GM12874 (cell line): ENCODE results near the gene C1orf116.
A peak's percentile ranks its signal among the peaks of the same experiment; 100 is the strongest.

Experiments used
- TF ChIP-seq, protein P1 (sequence below): IDR thresholded peaks from 2 replicates; pipeline ENCODE4 v1.5.1; 2011; ENCODE audit warnings: low read depth, mild to moderate bottlenecking, control low read depth, low read length, moderate library complexity; ENCODE audit not compliant: insufficient read depth

The C1orf116 gene

DNA sequence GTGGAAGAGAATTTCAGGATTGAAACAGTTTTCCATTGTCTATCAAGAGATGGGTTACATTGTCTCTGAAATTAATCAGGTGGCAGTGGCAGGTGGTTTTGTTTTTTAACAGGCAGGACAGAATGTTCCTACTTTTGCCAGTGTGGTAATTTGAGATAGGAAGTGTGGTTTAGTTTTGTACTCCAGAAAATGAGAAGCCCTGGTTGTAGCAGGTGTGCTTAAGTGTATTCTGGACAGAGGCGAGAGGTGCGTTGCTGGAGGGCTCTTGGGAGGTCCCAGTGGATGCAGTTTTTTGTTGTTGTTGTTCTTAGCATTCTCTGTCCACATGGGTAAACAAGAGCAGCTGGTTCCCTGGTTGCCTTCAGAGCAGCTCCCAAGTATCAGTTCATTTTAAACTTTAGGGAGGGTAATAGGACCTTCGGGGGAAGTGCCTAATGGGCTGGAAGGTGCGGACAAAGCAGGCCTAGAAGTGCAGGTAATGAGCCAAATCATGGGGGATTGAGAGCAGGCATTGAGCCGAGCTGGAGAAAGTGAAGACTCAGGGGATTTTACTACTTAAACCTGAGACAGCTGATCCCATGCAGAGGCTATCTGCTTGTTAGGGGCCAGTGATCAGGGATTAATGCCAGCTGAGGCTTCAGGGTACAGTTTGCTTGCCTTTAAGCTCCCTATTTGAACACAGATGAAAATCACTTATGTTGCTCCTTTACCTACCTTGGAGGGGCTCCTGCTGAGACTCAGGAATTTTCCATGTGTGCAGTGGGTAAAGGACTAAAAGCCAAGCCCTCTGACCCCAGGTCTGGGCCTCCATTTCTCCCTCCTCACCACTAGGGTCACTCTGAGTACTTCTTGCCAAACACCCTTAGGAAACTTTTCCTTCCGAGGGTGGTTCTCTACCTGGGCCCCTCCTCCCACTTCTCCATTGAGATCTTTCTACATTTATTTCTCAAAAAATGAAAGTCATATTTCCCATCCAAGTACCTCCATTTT, 26.6 kb upstream of the C1orf116 start:
- TF ChIP-seq, protein P1, sequence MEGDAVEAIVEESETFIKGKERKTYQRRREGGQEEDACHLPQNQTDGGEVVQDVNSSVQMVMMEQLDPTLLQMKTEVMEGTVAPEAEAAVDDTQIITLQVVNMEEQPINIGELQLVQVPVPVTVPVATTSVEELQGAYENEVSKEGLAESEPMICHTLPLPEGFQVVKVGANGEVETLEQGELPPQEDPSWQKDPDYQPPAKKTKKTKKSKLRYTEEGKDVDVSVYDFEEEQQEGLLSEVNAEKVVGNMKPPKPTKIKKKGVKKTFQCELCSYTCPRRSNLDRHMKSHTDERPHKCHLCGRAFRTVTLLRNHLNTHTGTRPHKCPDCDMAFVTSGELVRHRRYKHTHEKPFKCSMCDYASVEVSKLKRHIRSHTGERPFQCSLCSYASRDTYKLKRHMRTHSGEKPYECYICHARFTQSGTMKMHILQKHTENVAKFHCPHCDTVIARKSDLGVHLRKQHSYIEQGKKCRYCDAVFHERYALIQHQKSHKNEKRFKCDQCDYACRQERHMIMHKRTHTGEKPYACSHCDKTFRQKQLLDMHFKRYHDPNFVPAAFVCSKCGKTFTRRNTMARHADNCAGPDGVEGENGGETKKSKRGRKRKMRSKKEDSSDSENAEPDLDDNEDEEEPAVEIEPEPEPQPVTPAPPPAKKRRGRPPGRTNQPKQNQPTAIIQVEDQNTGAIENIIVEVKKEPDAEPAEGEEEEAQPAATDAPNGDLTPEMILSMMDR, result 0 out of 2 replicates have a peak, but pooled peaks have one; percentile 8

DNA sequence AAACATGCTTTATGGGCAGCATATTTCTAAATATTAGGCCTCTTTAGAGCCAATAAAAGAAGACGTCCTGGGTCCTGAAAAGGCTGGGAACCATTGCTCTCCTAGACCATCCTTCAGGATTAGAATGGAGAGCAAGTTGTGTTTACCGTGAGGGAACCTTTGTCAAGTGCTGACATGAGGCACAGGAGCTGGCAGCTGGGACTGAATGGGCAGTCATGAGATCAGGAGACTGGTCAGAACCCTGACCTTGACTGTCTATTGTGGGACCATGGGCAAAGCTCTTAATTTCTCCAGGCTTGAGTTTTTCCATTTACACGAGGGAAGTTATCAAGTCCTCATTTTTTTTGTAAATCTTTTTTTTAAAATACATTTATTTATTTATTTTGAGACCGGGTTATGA, 25.7 kb upstream of the C1orf116 start:
- TF ChIP-seq, protein P1, result no peak

DNA sequence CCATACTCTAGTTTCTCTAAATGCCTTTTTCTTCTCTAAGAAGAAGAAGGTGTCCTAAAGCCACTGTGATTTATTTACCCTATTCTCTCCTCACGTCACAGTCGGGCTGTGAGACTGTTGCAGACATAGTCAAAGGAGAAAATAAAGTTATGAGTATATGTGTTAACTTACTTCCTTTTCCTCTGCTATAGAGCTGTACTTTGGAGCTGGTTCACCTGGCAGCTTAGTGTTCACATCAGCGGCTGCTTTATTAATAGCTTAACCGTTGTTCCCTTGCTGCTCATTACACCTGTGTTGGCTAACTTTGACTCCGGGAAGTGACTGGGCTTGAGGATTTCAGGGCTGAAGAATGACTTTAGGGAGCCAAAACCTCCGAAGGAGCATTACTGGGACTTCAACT, 24.1 kb upstream of the C1orf116 start:
- TF ChIP-seq, protein P1, result no peak

DNA sequence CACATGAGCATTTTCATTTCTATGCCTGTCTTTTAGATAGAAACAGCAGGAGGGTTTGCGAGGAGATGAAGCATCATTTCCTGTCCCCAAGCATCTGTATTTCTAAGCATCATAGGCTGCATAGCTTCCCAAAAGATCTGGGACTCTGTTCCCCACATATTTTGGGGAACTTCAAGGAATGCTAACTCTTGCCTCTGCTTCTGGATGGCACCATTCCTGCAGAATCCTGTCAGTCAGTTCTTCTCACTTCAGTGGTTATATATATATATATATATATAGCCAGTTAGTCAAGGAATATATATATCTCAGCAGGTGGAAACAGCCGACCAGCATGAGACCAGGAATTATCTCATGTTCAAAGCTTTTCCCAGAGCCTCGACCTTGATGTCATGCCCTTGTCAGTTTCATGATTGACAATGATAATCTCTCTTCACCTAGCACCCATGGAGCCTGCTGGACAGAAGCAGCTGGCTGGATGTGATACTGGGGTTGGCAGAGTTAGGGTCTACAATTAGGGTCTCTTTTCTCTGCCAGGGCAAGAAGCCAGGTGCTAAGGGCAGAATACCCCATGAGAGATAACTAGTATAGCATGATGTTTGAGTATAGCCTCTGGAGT, 22.9 kb upstream of the C1orf116 start:
- TF ChIP-seq, protein P1, result no peak

DNA sequence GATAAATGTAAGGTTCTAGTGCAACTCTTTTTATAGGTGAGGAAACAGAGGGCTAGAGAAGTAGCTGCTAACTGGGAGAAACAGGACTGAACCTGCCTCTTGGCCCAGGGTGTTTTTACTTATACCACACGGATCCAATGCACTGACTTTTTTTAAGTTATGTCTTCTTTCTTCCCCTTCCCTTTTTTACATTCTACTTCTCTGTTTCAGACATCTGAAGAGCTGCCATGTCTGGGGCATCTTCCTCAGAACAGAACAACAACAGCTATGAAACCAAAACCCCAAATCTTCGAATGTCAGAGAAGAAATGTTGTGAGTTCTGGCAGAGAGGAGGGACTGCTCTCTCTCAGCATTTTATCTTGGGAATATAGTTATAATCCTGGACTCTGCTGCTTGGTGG, 21.9 kb upstream of the C1orf116 start:
- TF ChIP-seq, protein P1, result no peak

DNA sequence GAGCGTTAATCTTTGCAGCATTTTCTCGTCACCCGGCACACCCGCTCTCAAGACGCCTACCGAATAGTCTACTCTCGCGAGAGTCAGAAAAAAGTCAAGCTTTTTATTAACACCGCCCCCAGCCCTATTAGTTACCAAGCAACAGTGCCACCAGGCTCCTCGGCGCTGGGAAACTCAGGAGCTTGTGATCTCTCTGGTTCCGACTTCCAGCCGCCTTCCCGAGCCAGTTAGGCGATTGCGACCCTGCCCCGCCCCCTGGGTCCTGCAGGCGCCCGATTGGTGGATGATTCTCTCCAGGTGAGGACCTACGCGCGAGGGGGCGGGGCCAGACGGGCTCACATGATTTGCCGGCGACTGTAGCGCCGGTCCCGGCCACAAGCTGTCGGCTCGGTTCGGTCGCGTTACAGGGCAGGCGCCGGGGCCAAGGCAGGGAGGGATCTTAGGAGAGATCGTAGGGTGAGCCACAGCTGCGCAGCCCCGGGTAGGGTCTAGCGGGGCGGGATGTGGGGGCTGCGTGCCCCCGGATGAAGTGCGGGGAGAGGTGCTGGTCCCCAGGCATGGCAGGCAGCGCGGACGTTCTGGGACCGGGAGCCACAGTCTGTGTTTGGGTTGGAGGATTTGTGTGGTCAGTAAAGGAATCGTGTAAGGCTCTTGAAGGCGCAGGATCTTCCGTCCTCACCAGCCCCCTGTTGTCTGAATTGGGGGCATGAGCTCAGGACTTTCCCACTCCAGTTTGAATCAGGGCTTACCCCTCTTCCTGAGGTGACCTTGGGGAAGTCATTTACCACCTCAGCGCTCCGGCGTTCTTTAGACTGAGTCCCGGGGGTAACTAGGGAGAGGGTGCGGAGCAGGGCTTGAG, 20.6 kb upstream of the C1orf116 start, which contains the start of gene PFKFB2:
Gene PFKFB2 (plus strand): TSS at position 365 of the 859 bp plus-strand sequence. CDS start 1,443 bp downstream, outside the sequence.
- TF ChIP-seq, protein P1, result no peak
